Prostate gland (tissue), 2 donors: ENCODE measurements around the gene DLGAP1.

Experiments used
- CTCF ChIP-seq, 4 experiments: fragments of 200-600 bp in 2 of 4; fragments of 450-650 bp in 2 of 4; sonication (generic) in 2 of 4; IDR thresholded peaks; 1 replicate in 3 of 4; 2 replicates in 1 of 4; pipeline ENCODE4 v1.5.1; 2016 to 2019; ENCODE audit warnings: antibody characterized with exemption in 4 of 4, mild to moderate bottlenecking in 2 of 4, moderate library complexity in 2 of 4
- POLR2A ChIP-seq: fragments of 450-650 bp; IDR thresholded peaks from one replicate; pipeline ENCODE4 v1.6.1; 2016; ENCODE audit warnings: antibody characterized with exemption, mild to moderate bottlenecking
- POLR2AphosphoS5 ChIP-seq: sonication (generic); formaldehyde crosslinking; IDR thresholded peaks from one replicate; pipeline ENCODE4 v1.6.1; 2017; ENCODE audit warnings: antibody characterized with exemption

- TF ChIP-seq CTCF (IDR thresholded peaks at IDR 0.05) (no peak), POLR2AphosphoS5 (no peak), POLR2A (no peak)
Observed at GRCh38 chr18:3720159-3720558, 734.9 kb downstream of the DLGAP1 start.
